HG03045 (cell line): ENCODE measurements around the gene CFAP20DC.
"Not testable (repeated sequence)": the region's sequence is repeated elsewhere in the genome, so short reads cannot be mapped to it uniquely, and the experiment has no call there.

Source experiments
- ATAC-seq: cut with Tn5 transposase; IDR thresholded peaks from one replicate; pipeline ENCODE4 v1.9.1; 2021; ENCODE audit warnings: mild to moderate bottlenecking, moderate library complexity; ENCODE audit not compliant: unreplicated experiment

CFAP20DC gene

GRCh38 chr3:58806551-58807244 lies 243.1 kb downstream of the CFAP20DC start:
- ATAC-seq, result not testable (repeated sequence)

GRCh38 chr3:58804914-58805313 lies 244.9 kb downstream of the CFAP20DC start:
- ATAC-seq, result no peak

GRCh38 chr3:58801541-58801940 lies 248.3 kb downstream of the CFAP20DC start:
- ATAC-seq, result no peak

GRCh38 chr3:58800940-58801339 lies 248.9 kb downstream of the CFAP20DC start:
- ATAC-seq, result no peak

- no peak for ATAC-seq
Measured at GRCh38 chr3:58800032-58800431, 249.8 kb downstream of the CFAP20DC start.

- ATAC-seq, result no peak
Measured at GRCh38 chr3:58799271-58799670, 250.6 kb downstream of the CFAP20DC start.

GRCh38 chr3:58798312-58798711 lies 251.5 kb downstream of the CFAP20DC start:
- ATAC-seq, result no peak

- ATAC-seq, result no peak
Measured at GRCh38 chr3:58794750-58795149, 255.1 kb downstream of the CFAP20DC start.

- ATAC-seq, result no peak
Measured at GRCh38 chr3:58793938-58794337, 255.9 kb downstream of the CFAP20DC start.

GRCh38 chr3:58792921-58793451 lies 256.8 kb downstream of the CFAP20DC start:
- ATAC-seq, result no peak

GRCh38 chr3:58789385-58789784 lies 260.4 kb downstream of the CFAP20DC start:
- no peak for ATAC-seq

- no peak for ATAC-seq
Measured at GRCh38 chr3:58784888-58785287, 264.9 kb downstream of the CFAP20DC start.

GRCh38 chr3:58784425-58784824 lies 265.4 kb downstream of the CFAP20DC start:
- ATAC-seq, result no peak

- no peak for ATAC-seq
Measured at GRCh38 chr3:58783845-58784244, 266.0 kb downstream of the CFAP20DC start.

GRCh38 chr3:58779934-58780333 lies 269.9 kb downstream of the CFAP20DC start:
- no peak for ATAC-seq

GRCh38 chr3:58776231-58776630 lies 273.6 kb downstream of the CFAP20DC start:
- no peak for ATAC-seq

GRCh38 chr3:58772462-58772861 lies 277.4 kb downstream of the CFAP20DC start:
- no peak for ATAC-seq

GRCh38 chr3:58769065-58769464 lies 280.8 kb downstream of the CFAP20DC start:
- ATAC-seq, result no peak

- no peak for ATAC-seq
Measured at GRCh38 chr3:58766587-58767282, 283.1 kb downstream of the CFAP20DC start.

- no peak for ATAC-seq
Measured at GRCh38 chr3:58755150-58755549, 294.7 kb downstream of the CFAP20DC start.

GRCh38 chr3:58754074-58754473 lies 295.8 kb downstream of the CFAP20DC start:
- ATAC-seq, result peak; percentile 55

GRCh38 chr3:58751882-58752567 lies 297.8 kb downstream of the CFAP20DC start:
- no peak for ATAC-seq
